Endothelial cell of umbilical vein (primary cell): ENCODE results near the gene MAP4K2. TPM values are rescaled to one million over a fixed set of nuclear protein-coding genes. Genes with fewer than 3 reads are reported as not detected.
A peak's percentile ranks its signal among the peaks of the same experiment; 100 is the strongest.

Experiments used
- BruUV-seq: library from RNA; stranded (reverse); fragments of 400-500 nt; replicated peaks from 2 replicates; lab custom pipeline; 2021; lab: Mats Ljungman, UMichigan
- CTCF ChIA-PET: fragments of 300-600, 350-600 bp; sonication (Branson Sonifier 250); formaldehyde crosslinking; loops from one replicate; lab custom pipeline; 2021; ENCODE audit warnings: antibody characterized with exemption, inconsistent platforms; lab: Charles Lee
- POLR2A ChIA-PET: fragments of 300-600, 350-600 bp; sonication (Branson Sonifier 250); formaldehyde crosslinking; loops from one replicate; lab custom pipeline; 2021; ENCODE audit warnings: antibody characterized with exemption, inconsistent platforms; lab: Charles Lee
- DNase-seq: peaks from one replicate; pipeline ENCODE4 v3.0.0-alpha.2; 2011; ENCODE audit warnings: low read depth, low spot score
- FAIRE-seq: peaks from 2 replicates; lab custom pipeline; 2011; peaks lifted over from hg19 to GRCh38; lab: Jason Lieb, UNC
- H2AFZ ChIP-seq: 2 replicates; pipeline ENCODE4 v1.6.0; 2012; ENCODE audit warnings: low read depth, low read length, control low read depth, inconsistent platforms
- H3K27ac ChIP-seq: 2 replicates; pipeline ENCODE4 v1.5.1; 2011; ENCODE audit warnings: low read depth, mild to moderate bottlenecking, control low read depth, low read length, moderate library complexity; ENCODE audit not compliant: insufficient read depth
- H3K27me3 ChIP-seq, 2 experiments: 2 replicates each; pipeline versions ENCODE4 v1.6.0 to v1.6.1; 2011; ENCODE audit warnings: low read length in 2 of 2, mixed read lengths in 1 of 2; ENCODE audit not compliant: control insufficient read depth in 2 of 2, insufficient read depth in 2 of 2
- H3K36me3 ChIP-seq, 2 experiments: 2 replicates in 1 of 2; 3 replicates in 1 of 2; pipeline ENCODE4 v1.5.1; 2011; ENCODE audit warnings: low read length in 2 of 2, mild to moderate bottlenecking in 1 of 2, moderate library complexity in 1 of 2; ENCODE audit not compliant: control insufficient read depth in 2 of 2, insufficient read depth in 2 of 2; ENCODE audit errors: extremely low read depth in 1 of 2
- H3K4me1 ChIP-seq: 3 replicates; pipeline ENCODE4 v1.5.1; 2011; ENCODE audit warnings: mild to moderate bottlenecking, low read length; ENCODE audit not compliant: control insufficient read depth, insufficient read depth; ENCODE audit errors: extremely low read depth
- H3K4me2 ChIP-seq: 2 replicates; pipeline ENCODE4 v1.6.1; 2011; ENCODE audit warnings: low read length, control low read depth, mixed read lengths; ENCODE audit not compliant: insufficient read depth
- H3K4me3 ChIP-seq, 3 experiments: fragments of 200-600 bp in 1 of 3; sonication (generic), shearing (Covaris generic) in 1 of 3; replicated peaks in 1 of 3; 2 replicates each; pipeline ENCODE4 v1.5.1; 2011 to 2016; ENCODE audit warnings: control low read depth in 3 of 3, low read length in 3 of 3, mild to moderate bottlenecking in 2 of 3, inconsistent platforms in 1 of 3, low read depth in 1 of 3, moderate library complexity in 1 of 3; ENCODE audit not compliant: insufficient read depth in 1 of 3
- H3K79me2 ChIP-seq: 2 replicates; pipeline ENCODE4 v1.6.0; 2012; ENCODE audit warnings: low read length, inconsistent platforms; ENCODE audit not compliant: control insufficient read depth, insufficient read depth
- H3K9ac ChIP-seq: replicated peaks from 2 replicates; pipeline ENCODE3; 2011; ENCODE audit warnings: low read length, control low read depth; ENCODE audit not compliant: insufficient read depth; ENCODE audit errors: extremely low read depth
- H3K9me1 ChIP-seq: replicated peaks from 3 replicates; pipeline ENCODE4 v1.6.0; 2011; ENCODE audit warnings: mild to moderate bottlenecking, low read length; ENCODE audit not compliant: control insufficient read depth, insufficient read depth; ENCODE audit errors: extremely low read depth
- H3K9me3 ChIP-seq: replicated peaks from 2 replicates; pipeline ENCODE4 v1.5.1; 2012; ENCODE audit warnings: low read length, inconsistent platforms; ENCODE audit not compliant: control insufficient read depth, insufficient read depth
- H4K20me1 ChIP-seq: replicated peaks from 2 replicates; pipeline ENCODE3; 2011; ENCODE audit warnings: mild to moderate bottlenecking, low read length; ENCODE audit not compliant: control insufficient read depth, insufficient read depth; ENCODE audit errors: extremely low read depth
- EZH2 ChIP-seq: IDR thresholded peaks from 2 replicates; pipeline ENCODE4 v1.6.1; 2012; ENCODE audit warnings: borderline replicate concordance, low read depth, mild to moderate bottlenecking, moderate library complexity, low read length, inconsistent platforms; ENCODE audit not compliant: severe bottlenecking
- FOS ChIP-seq: IDR thresholded peaks from 2 replicates; pipeline ENCODE4 v1.6.1; 2011; ENCODE audit warnings: mild to moderate bottlenecking, low read length, moderate library complexity, borderline replicate concordance; ENCODE audit not compliant: insufficient read depth
- GATA2 ChIP-seq: IDR thresholded peaks from 2 replicates; pipeline ENCODE4 v1.7.0; 2011; ENCODE audit warnings: low read depth, mild to moderate bottlenecking, moderate library complexity, mixed read lengths, low read length; ENCODE audit not compliant: insufficient read length, insufficient read depth
- JUN ChIP-seq: IDR thresholded peaks from 2 replicates; pipeline ENCODE4 v1.6.1; 2011; ENCODE audit warnings: borderline replicate concordance, low read depth; ENCODE audit not compliant: insufficient read length, insufficient read depth
- MYC ChIP-seq: IDR thresholded peaks from one replicate; pipeline ENCODE4 v1.6.1; 2011; ENCODE audit warnings: mild to moderate bottlenecking, low read depth, low read length
- POLR2A ChIP-seq: IDR thresholded peaks from 2 replicates; pipeline ENCODE4 v1.6.1; 2012; ENCODE audit warnings: low read depth, mild to moderate bottlenecking, control low read depth, low read length
- POLR2AphosphoS5 ChIP-seq: IDR thresholded peaks from 2 replicates; pipeline ENCODE4 v1.6.1; 2012; ENCODE audit warnings: low read depth, mild to moderate bottlenecking, control low read depth, low read length, moderate library complexity; ENCODE audit not compliant: insufficient read depth
- dilution Hi-C: fragments of 300-500 bp; cut with MboI; formaldehyde crosslinking; loops from one replicate; pipeline ENCODE4 v1.15.0; 2019; ENCODE audit warnings: low sequenced_read_pairs; ENCODE audit not compliant: extremely low pct_ligation_motif_present
- intact Hi-C: fragments of 100-400 bp; cut with micrococcal nuclease; formaldehyde crosslinking; loops from one replicate; pipeline ENCODE4 v1.10.0; 2022
- polyA plus RNA-seq, 4 experiments: library from polyadenylated mRNA; depleted of rRNA in 3 of 4; stranded (reverse) in 3 of 4; unstranded in 1 of 4; fragments of >200 nt; gene quantifications; 2 replicates each; pipeline versions ENCODE4 v1.2.1 to v1.2.3, GENCODE V29; 2011 to 2012; ENCODE audit warnings: missing spikeins in 1 of 4
- total RNA-seq: library from RNA; stranded (reverse); gene quantifications from 2 replicates; pipeline ENCODE4 v1.2.3, GENCODE V29; 2021
- TF ChIP-seq, protein P1 (sequence below), 2 donors: IDR thresholded peaks; 1 replicate in 1 of 2; 2 replicates in 1 of 2; pipeline ENCODE4 v1.5.1; 2011; ENCODE audit warnings: low read length in 2 of 2, mild to moderate bottlenecking in 2 of 2, moderate library complexity in 2 of 2, control low read depth in 1 of 2, inconsistent platforms in 1 of 2, low read depth in 1 of 2; ENCODE audit not compliant: insufficient read depth in 1 of 2; ENCODE audit errors: extremely low read depth in 1 of 2

Gene MAP4K2
- total and polyA plus RNA-seq, 2 donors (not counting 3 experiments of a cell fraction or from before 2014, with no cell fraction given): 43.3 to 44.0 TPM

DNA sequence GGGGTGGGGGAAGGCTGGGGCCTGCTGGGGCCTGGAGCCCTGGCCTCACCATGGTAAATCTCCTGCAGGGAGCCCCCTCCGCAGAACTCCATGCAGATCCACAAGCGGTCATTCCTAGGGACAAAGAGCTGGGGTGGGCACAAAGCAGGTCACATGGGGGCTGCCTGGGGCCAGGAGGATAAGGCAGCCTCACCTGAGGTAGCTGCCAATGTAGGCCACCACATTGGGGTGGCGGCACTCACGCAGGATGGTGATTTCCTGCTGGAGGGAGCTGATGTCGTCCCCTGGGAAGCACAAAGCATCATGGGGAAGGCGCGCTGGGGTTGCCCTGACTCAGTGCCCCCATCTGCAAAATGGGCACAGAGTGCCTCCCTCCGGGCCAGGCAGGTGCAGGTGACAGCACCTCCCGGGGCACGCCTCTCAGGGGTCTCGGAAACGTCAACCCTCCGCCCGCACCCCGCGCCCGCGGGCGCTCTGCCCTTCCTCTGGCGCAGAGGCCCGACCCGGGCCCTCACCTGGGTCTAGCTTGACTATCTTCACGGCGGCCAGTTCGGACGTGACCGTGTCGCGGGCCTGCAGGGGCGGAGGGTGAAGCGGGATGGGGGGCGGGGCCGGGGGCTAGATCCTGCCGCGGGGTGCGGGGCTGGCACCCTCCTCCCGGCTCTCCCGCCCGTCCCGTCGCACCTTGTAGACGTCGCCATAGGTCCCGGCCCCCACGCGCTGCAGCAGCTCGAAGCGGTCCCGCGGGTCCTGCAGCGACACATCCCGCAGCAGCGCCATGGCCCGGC, 450 bp downstream of the MAP4K2 start:
- dilution Hi-C loops: no loop called here
- TF ChIP-seq POLR2AphosphoS5 (no peak), GATA2 (no peak), MYC (no peak), POLR2A (no peak), EZH2 (no peak), JUN (no peak), FOS (no peak)
- TF ChIP-seq, protein P1, sequence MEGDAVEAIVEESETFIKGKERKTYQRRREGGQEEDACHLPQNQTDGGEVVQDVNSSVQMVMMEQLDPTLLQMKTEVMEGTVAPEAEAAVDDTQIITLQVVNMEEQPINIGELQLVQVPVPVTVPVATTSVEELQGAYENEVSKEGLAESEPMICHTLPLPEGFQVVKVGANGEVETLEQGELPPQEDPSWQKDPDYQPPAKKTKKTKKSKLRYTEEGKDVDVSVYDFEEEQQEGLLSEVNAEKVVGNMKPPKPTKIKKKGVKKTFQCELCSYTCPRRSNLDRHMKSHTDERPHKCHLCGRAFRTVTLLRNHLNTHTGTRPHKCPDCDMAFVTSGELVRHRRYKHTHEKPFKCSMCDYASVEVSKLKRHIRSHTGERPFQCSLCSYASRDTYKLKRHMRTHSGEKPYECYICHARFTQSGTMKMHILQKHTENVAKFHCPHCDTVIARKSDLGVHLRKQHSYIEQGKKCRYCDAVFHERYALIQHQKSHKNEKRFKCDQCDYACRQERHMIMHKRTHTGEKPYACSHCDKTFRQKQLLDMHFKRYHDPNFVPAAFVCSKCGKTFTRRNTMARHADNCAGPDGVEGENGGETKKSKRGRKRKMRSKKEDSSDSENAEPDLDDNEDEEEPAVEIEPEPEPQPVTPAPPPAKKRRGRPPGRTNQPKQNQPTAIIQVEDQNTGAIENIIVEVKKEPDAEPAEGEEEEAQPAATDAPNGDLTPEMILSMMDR (IDR thresholded peaks at IDR 0.05; ENCODE audit: extremely low read depth in 1 of 2, insufficient read depth in 1 of 2, low read depth in 1 of 2, low read length in 2 of 2): no peak

More for the DNA sequence above, 450 bp downstream of the MAP4K2 start:
- H3K36me3 ChIP-seq: peaks cover 2 to 23% of the 10 kb centered on the region in 2 experiments
- POLR2A ChIA-PET: no interaction called here
- H4K20me1 ChIP-seq: no peaks in the 10 kb centered on the region
- H3K79me2 ChIP-seq: peaks cover 5% of the 10 kb centered on the region
- peak overlapping the region; percentile 74 for H3K27ac ChIP-seq
- CTCF ChIA-PET: interaction anchor here (0.8 to 1.9 kb wide), 4 partner anchors 11 to 86 kb away, joined by 3 to 8 read pairs (median 6); partner anchors contain the start of gene CDC42BPG
- peak overlapping the region; percentile 62 for H2AFZ ChIP-seq
- H3K9me3 ChIP-seq: no peaks in the 10 kb centered on the region
- no peaks in the 10 kb centered on the region for H3K27me3 ChIP-seq
- peak overlapping the region; percentile 40 to 70 (median 43) for H3K4me3 ChIP-seq
- peak overlapping the region; percentile 46 for H3K9ac ChIP-seq
- H3K9me1 ChIP-seq: no peaks in the 10 kb centered on the region
- H3K4me2 ChIP-seq: peak overlapping the region; percentile 61
- H3K4me1 ChIP-seq: peaks cover 36% of the 10 kb centered on the region
- DNase-seq (no peak), FAIRE-seq (no peak)
- BruUV-seq: no TSS peak
- intact Hi-C loops: loop anchor here (1.0 to 2.0 kb wide), 4 partner anchors 8 to 212 kb away; partner anchors contain the start of genes ARL2, CDC42BPG, MEN1 and SF1
